ENCODE measurements around the gene COL18A1.

Gene COL18A1

GRCh38 chr21:45470773-45471524 is 66.0 kb downstream of the COL18A1 start:
- Histone ChIP-seq H3K4me1 (ENCODE audit: insufficient read depth, low read length) (no peaks in the 10 kb centered on the region), H3K36me3 (ENCODE audit: insufficient read depth, low read length) (no peaks in the 10 kb centered on the region), H3K79me2 (ENCODE audit: insufficient read depth, low read length) (no peaks in the 10 kb centered on the region), H3K9ac (ENCODE audit: low read depth, low read length) (no peak overlapping the region), H3K4me3 (ENCODE audit: low read depth in 1 of 2, low read length in 2 of 2) (no peak overlapping the region), H3K9me3 (ENCODE audit: insufficient read depth, low read length, severe bottlenecking) (no peaks in the 10 kb centered on the region), H3K4me2 (ENCODE audit: insufficient read depth, low read length) (no peak overlapping the region), H3K27ac (ENCODE audit: low read length) (no peak overlapping the region), H3K27me3 (ENCODE audit: insufficient read depth, low read length, poor library complexity) (no peaks in the 10 kb centered on the region), H4K20me1 (ENCODE audit: insufficient read depth, low read length) (no peaks in the 10 kb centered on the region), H2AFZ (ENCODE audit: low read depth, low read length) (no peak overlapping the region)
- ATAC-seq (ENCODE audit: insufficient read depth, low read depth): no peak
- DNase-seq: no peak
- no peak for TF ChIP-seq EZH2 (IDR thresholded peaks at IDR 0.05; ENCODE audit: borderline replicate concordance, low read depth, low read length, severe bottlenecking)
- no peak for TF ChIP-seq CTCF (IDR thresholded peaks at IDR 0.05; ENCODE audit: borderline replicate concordance, extremely low read depth, low read length, poor library complexity, severe bottlenecking)

GRCh38 chr21:45471525-45472221 is 66.7 kb downstream of the COL18A1 start:
- H3K9ac ChIP-seq (ENCODE audit: low read depth, low read length): no peak overlapping the region
- DNase-seq (no peak), ATAC-seq (ENCODE audit: insufficient read depth, low read depth) (no peak)
- no peak overlapping the region for H2AFZ ChIP-seq (ENCODE audit: low read depth, low read length)
- H3K36me3 ChIP-seq (ENCODE audit: insufficient read depth, low read length): no peaks in the 10 kb centered on the region
- H3K79me2 ChIP-seq (ENCODE audit: insufficient read depth, low read length): no peaks in the 10 kb centered on the region
- H3K9me3 ChIP-seq (ENCODE audit: insufficient read depth, low read length, severe bottlenecking): no peaks in the 10 kb centered on the region
- H3K27ac ChIP-seq (ENCODE audit: low read length): no peak overlapping the region
- no peaks in the 10 kb centered on the region for H4K20me1 ChIP-seq (ENCODE audit: insufficient read depth, low read length)
- H3K4me3 ChIP-seq (ENCODE audit: low read depth in 1 of 2, low read length in 2 of 2): no peak overlapping the region
- no peak overlapping the region for H3K4me2 ChIP-seq (ENCODE audit: insufficient read depth, low read length)
- TF ChIP-seq CTCF (IDR thresholded peaks at IDR 0.05; ENCODE audit: borderline replicate concordance, extremely low read depth, low read length, poor library complexity, severe bottlenecking): no peak
- TF ChIP-seq EZH2 (IDR thresholded peaks at IDR 0.05; ENCODE audit: borderline replicate concordance, low read depth, low read length, severe bottlenecking): no peak
- no peaks in the 10 kb centered on the region for H3K27me3 ChIP-seq (ENCODE audit: insufficient read depth, low read length, poor library complexity)
- H3K4me1 ChIP-seq (ENCODE audit: insufficient read depth, low read length): no peaks in the 10 kb centered on the region

GRCh38 chr21:45472445-45473365 is 67.7 kb downstream of the COL18A1 start:
- TF ChIP-seq CTCF (IDR thresholded peaks at IDR 0.05; ENCODE audit: borderline replicate concordance, extremely low read depth, low read length, poor library complexity, severe bottlenecking) (no peak), EZH2 (IDR thresholded peaks at IDR 0.05; ENCODE audit: borderline replicate concordance, low read depth, low read length, severe bottlenecking) (no peak)
- no peaks in the 10 kb centered on the region for H3K36me3 ChIP-seq (ENCODE audit: insufficient read depth, low read length)
- H3K27me3 ChIP-seq (ENCODE audit: insufficient read depth, low read length, poor library complexity): no peaks in the 10 kb centered on the region
- no peak overlapping the region for H3K27ac ChIP-seq (ENCODE audit: low read length)
- no peak overlapping the region for H3K4me3 ChIP-seq (ENCODE audit: low read depth in 1 of 2, low read length in 2 of 2)
- H3K4me1 ChIP-seq (ENCODE audit: insufficient read depth, low read length): peaks cover 4% of the 10 kb centered on the region
- ATAC-seq (ENCODE audit: insufficient read depth, low read depth) (no peak), DNase-seq (no peak)
- H3K9ac ChIP-seq (ENCODE audit: low read depth, low read length): no peak overlapping the region
- H3K79me2 ChIP-seq (ENCODE audit: insufficient read depth, low read length): no peaks in the 10 kb centered on the region
- no peaks in the 10 kb centered on the region for H4K20me1 ChIP-seq (ENCODE audit: insufficient read depth, low read length)
- no peak overlapping the region for H3K4me2 ChIP-seq (ENCODE audit: insufficient read depth, low read length)
- H2AFZ ChIP-seq (ENCODE audit: low read depth, low read length): no peak overlapping the region
- no peaks in the 10 kb centered on the region for H3K9me3 ChIP-seq (ENCODE audit: insufficient read depth, low read length, severe bottlenecking)
